NCI-H2171 (cell line): ENCODE data around the gene RNASEH2A.

Source experiments
- DNase-seq: peaks from one replicate; lab custom pipeline; 2025; lab: John Stamatoyannopoulos, UW

The RNASEH2A gene

GRCh38 chr19:12782424-12783290 lies 23.7 kb upstream of the RNASEH2A start:
- peak; percentile 90 for DNase-seq

DNA sequence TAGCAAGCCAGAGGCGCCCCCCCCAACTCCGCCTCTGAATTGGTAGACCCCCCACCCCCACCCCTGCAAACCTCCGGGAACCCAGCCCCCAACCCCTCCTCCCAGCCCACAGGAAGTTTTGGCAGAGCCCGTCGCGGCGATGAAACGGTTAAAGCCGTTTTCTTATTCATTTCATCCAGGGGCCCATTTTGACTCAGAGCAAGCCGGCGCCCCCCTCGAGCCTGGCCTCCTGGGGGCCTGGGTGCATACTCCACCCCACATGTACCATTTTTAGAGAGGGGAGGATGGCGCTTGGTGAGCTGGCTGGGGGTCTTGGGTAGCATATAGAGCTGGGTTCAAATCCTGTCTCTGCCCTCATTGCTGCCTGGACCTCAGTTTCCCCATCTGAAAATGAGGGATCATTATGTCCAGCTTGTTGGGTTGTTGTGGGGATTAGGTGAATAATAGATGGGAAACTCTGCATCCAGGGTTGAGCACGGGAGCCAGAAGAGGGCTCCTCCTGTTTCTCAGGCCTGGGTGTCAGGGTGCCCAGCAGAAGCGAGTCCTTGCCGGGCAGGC lies 23.0 kb upstream of the RNASEH2A start:
- no peak for DNase-seq

DNA sequence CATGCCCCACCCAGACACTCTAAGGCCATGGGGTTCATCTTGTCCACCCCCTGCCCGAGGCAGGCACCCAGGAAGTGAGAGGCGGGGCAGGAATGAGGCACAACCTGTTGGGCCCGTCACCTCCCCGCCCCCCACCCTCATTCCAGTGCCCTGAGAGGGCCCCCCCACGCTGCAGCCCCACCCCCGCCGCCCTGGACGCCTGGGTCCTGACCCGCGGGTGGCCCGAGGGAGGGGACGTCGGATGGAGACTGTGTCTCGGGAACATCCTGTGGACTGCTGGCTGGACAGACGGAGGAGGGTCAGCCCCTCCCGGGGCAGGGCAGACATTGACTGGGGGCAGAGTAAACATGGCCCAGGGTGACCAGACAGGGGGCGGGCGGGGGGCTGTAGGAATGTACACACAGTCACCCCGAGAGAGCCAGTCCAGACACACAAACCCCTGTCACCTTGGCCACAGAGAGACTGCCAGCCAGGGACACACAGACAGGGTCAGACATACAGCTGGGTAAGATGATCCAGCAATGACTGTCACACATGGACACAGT lies 22.5 kb upstream of the RNASEH2A start:
- no peak for DNase-seq

DNA sequence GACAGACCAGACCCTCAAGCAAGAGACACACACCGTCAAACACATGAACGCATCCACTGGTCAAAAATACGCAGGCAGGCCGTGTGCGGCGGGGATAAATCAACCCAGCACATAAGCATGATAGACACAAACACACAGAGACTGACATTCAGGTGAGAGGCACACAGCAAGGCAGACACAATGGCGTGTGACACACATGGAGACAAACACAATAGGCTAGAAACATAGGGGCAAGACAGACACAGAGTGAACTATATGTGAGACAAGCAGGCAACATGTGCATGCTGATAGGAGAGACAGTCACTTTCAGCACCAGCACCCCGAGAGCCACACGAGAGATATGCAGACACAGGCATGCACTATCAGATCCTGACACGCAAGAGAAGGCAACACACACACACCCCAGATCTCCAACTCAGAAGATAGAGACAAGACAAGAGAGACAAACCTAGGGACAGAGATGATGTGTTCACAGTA lies 22.0 kb upstream of the RNASEH2A start:
- no peak for DNase-seq

GRCh38 chr19:12784871-12785430 lies 21.4 kb upstream of the RNASEH2A start:
- DNase-seq, result no peak

DNA sequence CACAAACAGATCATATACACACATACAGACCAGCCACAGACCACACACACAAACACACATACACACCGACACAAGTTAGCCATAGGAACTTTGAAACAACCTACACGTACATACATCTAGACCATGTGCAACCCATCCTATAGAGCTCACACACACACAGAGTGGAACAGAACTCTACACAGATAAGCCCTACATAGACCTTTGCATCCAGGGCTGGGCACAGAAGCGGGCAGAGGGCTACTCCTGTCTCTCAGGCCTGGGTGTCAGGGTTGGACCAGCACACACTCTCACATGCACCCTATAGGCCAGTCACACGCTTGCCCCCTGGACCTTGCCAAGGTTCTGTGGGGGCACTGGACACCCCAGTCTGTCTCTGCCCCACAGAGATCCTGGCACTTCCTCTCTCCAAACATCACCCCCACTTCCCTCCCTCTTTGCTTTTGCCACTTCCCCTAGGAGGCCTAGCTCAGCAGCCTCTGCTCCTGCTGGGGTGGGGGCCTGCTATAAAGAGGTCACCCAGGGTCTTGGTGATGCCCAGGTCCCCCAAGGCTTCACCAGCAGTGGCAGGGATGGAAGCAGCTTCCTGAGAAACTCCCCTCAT lies 20.9 kb upstream of the RNASEH2A start:
- DNase-seq, result no peak

DNA sequence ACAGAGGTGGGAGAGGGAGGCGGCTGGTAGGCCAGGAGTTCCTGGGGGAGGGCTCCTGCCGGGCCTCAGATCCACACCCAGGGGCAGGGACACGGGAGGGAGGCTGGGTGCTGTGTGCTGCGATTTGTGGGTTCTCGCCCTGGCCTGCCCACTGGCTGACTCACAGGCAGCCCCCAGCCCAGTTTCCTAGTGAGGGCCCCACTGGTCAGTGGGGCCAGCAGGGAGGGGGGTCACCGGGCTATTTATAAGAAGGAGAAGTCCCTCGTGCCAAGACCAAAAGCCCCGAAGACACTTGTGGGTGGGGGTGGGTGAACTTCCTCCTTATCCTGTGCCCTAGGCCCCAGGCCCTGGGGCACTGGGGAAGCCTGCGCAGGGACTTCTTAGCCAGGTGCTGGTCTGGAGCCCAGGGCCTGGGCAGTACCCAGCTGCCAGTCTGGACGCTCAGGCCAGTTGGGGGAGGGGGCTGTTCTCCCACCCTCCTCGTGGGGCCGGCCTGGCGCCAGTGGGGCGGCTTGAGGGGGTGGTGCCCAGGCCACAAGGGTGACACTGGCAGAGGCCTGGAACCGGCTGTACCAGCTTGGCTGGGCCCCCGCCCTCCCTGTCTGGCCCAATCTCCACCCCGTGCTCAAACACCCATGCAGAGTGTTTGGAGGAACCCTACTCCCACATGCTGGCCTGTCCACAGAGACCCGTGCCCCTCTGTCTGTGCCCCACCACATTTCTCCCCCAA lies 20.1 kb upstream of the RNASEH2A start:
- no peak for DNase-seq

DNA sequence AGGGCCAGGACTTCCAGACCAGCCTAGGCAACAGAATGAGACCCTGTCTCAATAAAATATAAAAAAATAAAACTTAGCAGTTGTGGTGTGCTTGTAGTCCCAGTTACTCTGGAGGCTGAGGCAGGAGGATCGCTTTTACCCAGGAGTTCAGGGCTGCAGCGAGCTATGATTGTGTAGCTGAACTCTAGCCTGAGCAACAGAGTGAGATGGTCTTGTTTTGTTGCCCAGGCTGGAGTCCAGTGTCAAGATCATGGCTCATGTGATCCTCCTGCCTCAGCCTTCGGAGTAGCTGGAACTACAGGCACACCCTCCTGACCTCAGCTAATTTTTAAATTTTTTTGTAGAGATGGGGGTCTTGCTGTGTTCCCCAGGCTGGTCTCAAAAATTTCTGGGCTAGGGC lies 19.4 kb upstream of the RNASEH2A start:
- no peak for DNase-seq

- no peak for DNase-seq
Measured at GRCh38 chr19:12787458-12787857, 18.9 kb upstream of the RNASEH2A start.

GRCh38 chr19:12788042-12788681 lies 18.2 kb upstream of the RNASEH2A start:
- no peak for DNase-seq

DNA sequence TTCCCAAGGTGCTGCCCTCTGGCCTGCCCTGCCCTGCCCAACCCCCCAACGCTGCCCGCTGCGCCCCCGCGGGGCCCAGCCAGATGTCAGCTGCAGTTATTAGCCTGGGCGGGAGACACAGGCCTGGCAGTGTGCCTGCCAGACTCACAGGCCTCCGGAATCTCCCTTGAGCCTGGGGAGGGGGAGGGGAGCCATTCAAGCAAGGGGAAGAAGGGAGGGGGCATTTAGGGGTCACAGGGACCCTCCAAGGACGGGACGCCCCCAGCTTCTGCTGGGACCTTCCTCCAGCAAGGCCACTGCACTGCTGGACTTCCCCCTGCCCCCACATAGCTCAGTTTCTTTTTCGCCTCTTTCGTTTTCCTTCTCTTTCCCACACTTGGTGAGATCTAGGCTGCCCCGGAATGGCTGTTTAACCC lies 17.7 kb upstream of the RNASEH2A start:
- peak; percentile 64 for DNase-seq

- no peak for DNase-seq
Measured at GRCh38 chr19:12789098-12789903, 17.1 kb upstream of the RNASEH2A start.

DNA sequence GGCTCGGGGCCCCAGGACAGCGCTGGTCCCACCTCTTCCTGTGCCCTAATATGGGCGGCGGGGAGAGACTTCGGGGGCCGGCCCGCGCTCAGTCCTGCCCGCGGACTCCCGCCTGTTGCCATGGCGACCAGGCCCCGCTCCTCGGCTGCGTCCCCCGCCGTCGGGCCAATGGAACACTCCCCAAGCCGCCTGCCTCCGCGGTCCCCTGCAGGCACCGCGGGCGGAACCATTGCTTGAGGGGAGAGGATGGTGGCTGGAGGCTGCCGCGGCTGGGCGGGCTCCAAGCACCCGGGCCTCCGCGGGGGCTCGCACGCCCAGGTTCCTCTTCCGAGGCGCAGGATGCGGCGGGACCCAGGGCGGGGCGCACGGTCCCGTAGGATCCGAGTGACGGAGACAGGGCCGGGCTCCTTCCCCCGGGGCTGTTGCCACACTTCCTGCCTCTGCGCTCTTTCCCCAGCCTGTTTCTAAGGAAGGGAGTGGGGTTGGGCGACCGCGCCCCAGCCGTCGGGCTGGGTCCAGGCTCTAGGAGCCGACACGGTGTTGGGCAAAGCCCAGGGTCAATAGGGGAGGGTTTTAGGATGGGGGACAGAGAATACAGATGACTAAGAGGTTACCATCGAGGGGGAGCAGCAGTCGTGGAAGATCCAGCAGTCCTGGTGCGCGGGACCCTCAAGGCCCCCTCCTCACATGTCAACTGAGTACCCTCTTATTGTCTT lies 16.3 kb upstream of the RNASEH2A start:
- peak; percentile 83 for DNase-seq

GRCh38 chr19:12790628-12791344 lies 15.6 kb upstream of the RNASEH2A start:
- DNase-seq, result no peak

- peak; percentile 91 for DNase-seq
Measured at GRCh38 chr19:12791345-12792050, 14.9 kb upstream of the RNASEH2A start, which contains the start of gene JUNB. Gene JUNB, plus strand, starts transcription at chr19:12791486. Its CDS starts 286 bp downstream, at chr19:12791772.

DNA sequence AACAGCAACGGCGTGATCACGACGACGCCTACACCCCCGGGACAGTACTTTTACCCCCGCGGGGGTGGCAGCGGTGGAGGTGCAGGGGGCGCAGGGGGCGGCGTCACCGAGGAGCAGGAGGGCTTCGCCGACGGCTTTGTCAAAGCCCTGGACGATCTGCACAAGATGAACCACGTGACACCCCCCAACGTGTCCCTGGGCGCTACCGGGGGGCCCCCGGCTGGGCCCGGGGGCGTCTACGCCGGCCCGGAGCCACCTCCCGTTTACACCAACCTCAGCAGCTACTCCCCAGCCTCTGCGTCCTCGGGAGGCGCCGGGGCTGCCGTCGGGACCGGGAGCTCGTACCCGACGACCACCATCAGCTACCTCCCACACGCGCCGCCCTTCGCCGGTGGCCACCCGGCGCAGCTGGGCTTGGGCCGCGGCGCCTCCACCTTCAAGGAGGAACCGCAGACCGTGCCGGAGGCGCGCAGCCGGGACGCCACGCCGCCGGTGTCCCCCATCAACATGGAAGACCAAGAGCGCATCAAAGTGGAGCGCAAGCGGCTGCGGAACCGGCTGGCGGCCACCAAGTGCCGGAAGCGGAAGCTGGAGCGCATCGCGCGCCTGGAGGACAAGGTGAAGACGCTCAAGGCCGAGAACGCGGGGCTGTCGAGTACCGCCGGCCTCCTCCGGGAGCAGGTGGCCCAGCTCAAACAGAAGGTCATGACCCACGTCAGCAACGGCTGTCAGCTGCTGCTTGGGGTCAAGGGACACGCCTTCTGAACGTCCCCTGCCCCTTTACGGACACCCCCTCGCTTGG lies 14.1 kb upstream of the RNASEH2A start:
- peak; percentile 75 for DNase-seq

- DNase-seq, result no peak
Measured at GRCh38 chr19:12792853-12793289, 13.5 kb upstream of the RNASEH2A start.
